Skin of body (tissue), 2 donors: ENCODE measurements around the gene ABHD16B. TPM values are rescaled to one million over a fixed set of nuclear protein-coding genes. Genes with fewer than 3 reads are reported as not detected.
A peak's percentile ranks its signal among the peaks of the same experiment; 100 is the strongest.
"Not testable (repeated sequence)": the region's sequence is repeated elsewhere in the genome, so short reads cannot be mapped to it uniquely, and the experiment has no call there.

Experiments used
- DNase-seq: peaks from one replicate; lab custom pipeline; 2025; lab: John Stamatoyannopoulos, UW
- total RNA-seq: library from RNA; depleted of rRNA; stranded (reverse); fragments of >200 nt; gene quantifications from one replicate; pipeline ENCODE4 v1.2.3, GENCODE V29; 2014

The ABHD16B gene
- total RNA-seq, 1 donor from 2014 or later, result not detected

- no peak for DNase-seq
Measured at GRCh38 chr20:63834491-63834880, 26.8 kb upstream of the ABHD16B start.

GRCh38 chr20:63835021-63835858 lies 26.1 kb upstream of the ABHD16B start:
- DNase-seq, result peak; percentile 81

- no peak for DNase-seq
Measured at GRCh38 chr20:63836458-63837344, 24.6 kb upstream of the ABHD16B start.

- no peak for DNase-seq
Measured at GRCh38 chr20:63837479-63837878, 23.8 kb upstream of the ABHD16B start.

GRCh38 chr20:63839620-63840019 lies 21.7 kb upstream of the ABHD16B start:
- DNase-seq, result no peak

- DNase-seq, result no peak
Measured at GRCh38 chr20:63840405-63840828, 20.9 kb upstream of the ABHD16B start.

- DNase-seq, result no peak
Measured at GRCh38 chr20:63842258-63842657, 19.0 kb upstream of the ABHD16B start.

GRCh38 chr20:63843222-63843621 lies 18.1 kb upstream of the ABHD16B start:
- no peak for DNase-seq

GRCh38 chr20:63843778-63844177 lies 17.5 kb upstream of the ABHD16B start:
- no peak for DNase-seq

GRCh38 chr20:63844511-63844991 lies 16.7 kb upstream of the ABHD16B start:
- DNase-seq, result no peak

- DNase-seq, result peak; percentile 18
Measured at GRCh38 chr20:63846128-63846771, 15.0 kb upstream of the ABHD16B start.

GRCh38 chr20:63846888-63847236 lies 14.4 kb upstream of the ABHD16B start:
- no peak for DNase-seq

- peak; percentile 18 for DNase-seq
Measured at GRCh38 chr20:63847237-63848002, 13.9 kb upstream of the ABHD16B start.

GRCh38 chr20:63848003-63848911 lies 13.0 kb upstream of the ABHD16B start:
- DNase-seq, result no peak

GRCh38 chr20:63850689-63851547 lies 10.4 kb upstream of the ABHD16B start:
- DNase-seq, result no peak

GRCh38 chr20:63851548-63851943 lies 9.8 kb upstream of the ABHD16B start:
- not testable (repeated sequence) for DNase-seq

GRCh38 chr20:63853733-63854068 lies 7.6 kb upstream of the ABHD16B start:
- not testable (repeated sequence) for DNase-seq

- no peak for DNase-seq
Measured at GRCh38 chr20:63854069-63854765, 7.1 kb upstream of the ABHD16B start.
